ENCODE results near the gene ZMYND8.

- TF ChIP-seq CTCF (conservative IDR thresholded peaks at IDR 0.05; ENCODE audit: low read depth, low read length), result no peak
- TF ChIP-seq EZH2phosphoT487 (IDR thresholded peaks at IDR 0.05; ENCODE audit: borderline replicate concordance, low read length), result no peak
- no peak for TF ChIP-seq EZH2 (IDR thresholded peaks at IDR 0.05; ENCODE audit: low read length, unreplicated experiment)
Observed at GRCh38 chr20:47179267-47179666, 177.2 kb downstream of the ZMYND8 start.
